K562 (cell line): ENCODE data around the gene DYRK2. TPM values are rescaled to one million over a fixed set of nuclear protein-coding genes. Genes with fewer than 3 reads are reported as not detected.

ENCODE experiments used
- ATAC-seq: fragments of 200-7000 bp; cut with Tn5 transposase; 3 replicates; pipeline ENCODE4 v1.9.1; 2020; ENCODE audit warnings: moderate library complexity
- BruUV-seq: library from RNA; stranded (reverse); fragments of 400-500 nt; replicated peaks from 2 replicates; lab custom pipeline; 2021; lab: Mats Ljungman, UMichigan
- CTCF ChIA-PET: fragments of 300-600 bp; formaldehyde crosslinking; extraction: SDS; loops from one replicate; lab custom pipeline; 2021; ENCODE audit warnings: low intra/inter-chr PET ratio; lab: Yijun Ruan, JAX
- POLR2A ChIA-PET: fragments of 300-600, 350-650 bp; sonication (Branson Sonifier 250); formaldehyde crosslinking; extraction: SDS; loops from one replicate; lab custom pipeline; 2021; ENCODE audit warnings: antibody characterized with exemption, inconsistent platforms; lab: Yijun Ruan, JAX
- DNase-seq, 4 experiments: peaks; one replicate each; pipeline versions ENCODE4 v3.0.0 to v3.0.0-alpha.2; 2011 to 2018; ENCODE audit warnings: low spot score in 3 of 4, mixed read lengths in 3 of 4; ENCODE audit errors: extremely low read depth in 1 of 4
- FAIRE-seq: peaks from 2 replicates; lab custom pipeline; 2011; peaks lifted over from hg19 to GRCh38; lab: Jason Lieb, UNC
- H2AFZ ChIP-seq: 2 replicates; pipeline ENCODE4 v1.6.0; 2011; ENCODE audit warnings: low read depth, low read length, control low read depth, inconsistent platforms
- H3K27ac ChIP-seq: fragments of 200-600 bp; 3 replicates; pipeline ENCODE4 v1.8.0; 2011; ENCODE audit warnings: low read depth, mild to moderate bottlenecking, control low read depth, inconsistent platforms, low read length, moderate library complexity, mixed read lengths; ENCODE audit errors: extremely low read depth
- H3K27me3 ChIP-seq, 2 experiments: fragments of 300-600 bp in 1 of 2; 2 replicates in 1 of 2; 3 replicates in 1 of 2; pipeline versions ENCODE4 v1.6.0 to v1.8.0; 2011; ENCODE audit warnings: inconsistent platforms in 2 of 2, low read length in 2 of 2, mild to moderate bottlenecking in 1 of 2, mixed read lengths in 1 of 2, moderate library complexity in 1 of 2; ENCODE audit not compliant: control insufficient read depth in 2 of 2, insufficient read depth in 2 of 2
- H3K36me3 ChIP-seq: fragments of 300-600 bp; 3 replicates; pipeline ENCODE4 v1.8.0; 2011; ENCODE audit warnings: mild to moderate bottlenecking, low read length, inconsistent platforms; ENCODE audit not compliant: control insufficient read depth, insufficient read depth
- H3K4me1 ChIP-seq, 2 experiments: fragments of 200-600 bp in 1 of 2; replicated peaks in 1 of 2; 2 replicates in 1 of 2; 3 replicates in 1 of 2; pipeline versions ENCODE4 v1.5.1 to v1.8.0; 2011; ENCODE audit warnings: inconsistent platforms in 2 of 2, low read length in 2 of 2, mild to moderate bottlenecking in 1 of 2, mixed read lengths in 1 of 2, moderate library complexity in 1 of 2; ENCODE audit not compliant: control insufficient read depth in 2 of 2, insufficient read depth in 2 of 2
- H3K4me2 ChIP-seq: 2 replicates; pipeline ENCODE4 v1.6.1; 2011; ENCODE audit warnings: low read length, control low read depth, inconsistent platforms, mixed read lengths; ENCODE audit not compliant: insufficient read depth
- H3K4me3 ChIP-seq: fragments of 200-600 bp; sonication (generic), shearing (Covaris generic); 2 replicates; pipeline ENCODE4 v1.5.1; 2016; ENCODE audit warnings: control low read depth, inconsistent platforms
- H3K79me2 ChIP-seq: fragments of 200-600 bp; 3 replicates; pipeline ENCODE4 v1.8.0; 2011; ENCODE audit warnings: low read length, inconsistent platforms; ENCODE audit not compliant: control insufficient read depth, insufficient read depth
- H3K9ac ChIP-seq, 2 experiments: 2 replicates each; pipeline versions ENCODE4 v1.6.0 to v1.6.1; 2011; ENCODE audit warnings: low read depth in 2 of 2, low read length in 2 of 2, control low read depth in 1 of 2, inconsistent platforms in 1 of 2, mild to moderate bottlenecking in 1 of 2, mixed read lengths in 1 of 2; ENCODE audit not compliant: insufficient read depth in 1 of 2
- H3K9me1 ChIP-seq: one replicate; pipeline ENCODE4 v1.6.0; 2011; ENCODE audit warnings: inconsistent platforms, mild to moderate bottlenecking, low read length, moderate library complexity; ENCODE audit not compliant: control insufficient read depth, insufficient read depth
- H3K9me3 ChIP-seq: replicated peaks from 2 replicates; pipeline ENCODE4 v1.5.1; 2011; ENCODE audit warnings: low read depth, low read length, inconsistent platforms; ENCODE audit not compliant: control insufficient read depth, insufficient read depth
- H4K20me1 ChIP-seq: replicated peaks from 2 replicates; pipeline ENCODE4 v1.6.1; 2011; ENCODE audit warnings: low read length, inconsistent platforms, mixed read lengths; ENCODE audit not compliant: control insufficient read depth, insufficient read depth
- ETV6 ChIP-seq, 3 experiments: fragments of 150-350 bp in 1 of 3; sonication (generic) in 1 of 3; formaldehyde crosslinking in 1 of 3; IDR thresholded peaks; 2 replicates each; pipeline versions ENCODE4 v1.6.1 to v1.8.0; 2014 to 2022; ENCODE audit warnings: borderline replicate concordance in 2 of 3, low read depth in 2 of 3, antibody characterized with exemption in 1 of 3, low read length in 1 of 3, mild to moderate bottlenecking in 1 of 3, missing genetic modification reagents in 1 of 3
- FOXA1 ChIP-seq: fragments of 450-650 bp; IDR thresholded peaks from 2 replicates; pipeline ENCODE4 v1.6.1; 2016; ENCODE audit warnings: mild to moderate bottlenecking, borderline replicate concordance
- MEF2D ChIP-seq: conservative IDR thresholded peaks from 2 replicates; pipeline ENCODE4 v1.6.1; 2016; ENCODE audit warnings: low read depth, missing genetic modification characterization, missing compliant biosample characterization
- NEUROD1 ChIP-seq: fragments of 150-350 bp; IDR thresholded peaks from 2 replicates; pipeline ENCODE4 v1.6.1; 2014; ENCODE audit warnings: borderline replicate concordance, low read length, low read depth; ENCODE audit not compliant: partially characterized antibody
- SUPT5H ChIP-seq: fragments of 450-650 bp; IDR thresholded peaks from 2 replicates; pipeline ENCODE4 v1.6.1; 2016
- ZNF24 ChIP-seq: fragments of 450-650 bp; IDR thresholded peaks from 2 replicates; pipeline ENCODE4 v1.6.1; 2016
- ZNF444 ChIP-seq: fragments of 250-450 bp; sonication (Bioruptor Pico); IDR thresholded peaks from 2 replicates; pipeline ENCODE4 v1.4.0; 2020; ENCODE audit warnings: mild to moderate bottlenecking, moderate library complexity
- ZNF830 ChIP-seq: fragments of 250-450 bp; sonication (Bioruptor Pico); IDR thresholded peaks from 2 replicates; pipeline ENCODE4 v1.5.0; 2021; ENCODE audit warnings: mild to moderate bottlenecking
- WGBS: fragments of 100-300 bp; shearing (Covaris generic); methylation state at CpG from one replicate; pipeline ENCODE4 v1.1.6; 2016; ENCODE audit warnings: low coverage, mixed read lengths; ENCODE audit not compliant: insufficient coverage; ENCODE audit errors: missing lambda C conversion rate; 5-methylcytosine and 5-hydroxymethylcytosine counted together
- in situ Hi-C: fragments of 300-500 bp; cut with MboI; formaldehyde crosslinking; loops from 4 replicates; pipeline ENCODE4 v1.15.0; 2018; ENCODE audit warnings: inconsistent platforms, mixed read lengths
- intact Hi-C: fragments of 100-400 bp; cut with micrococcal nuclease; formaldehyde crosslinking; loops from 2 replicates; pipeline ENCODE4 v1.14.2; 2022
- polyA plus RNA-seq, 8 experiments: library from polyadenylated mRNA; depleted of rRNA in 4 of 8; stranded (reverse) in 5 of 8; unstranded in 3 of 8; fragments of >200 nt; fragmentation: Nextera tagmentation in 2 of 8; fragmentation: Illumina TruSeq in 1 of 8; extraction: Ambion mirVana in 2 of 8; extraction: Trizol in 1 of 8; gene quantifications; 2 replicates each; pipeline versions ENCODE4 v1.2.1 to v1.2.3, GENCODE V29; 2011 to 2014; ENCODE audit warnings: inconsistent platforms in 1 of 8, missing spikeins in 1 of 8
- total RNA-seq, 7 experiments: library from RNA; depleted of rRNA in 6 of 7; stranded (reverse); fragments of >200 nt in 6 of 7; fragmentation: Illumina TruSeq in 2 of 7; extraction: Trizol in 2 of 7; gene quantifications; 2 replicates each; pipeline versions ENCODE4 v1.2.1 to v1.2.3, GENCODE V29; 2011 to 2021; ENCODE audit warnings: low replicate concordance in 1 of 7
- TF ChIP-seq, protein P1 (sequence below), 3 experiments: IDR thresholded peaks in 2 of 3; conservative IDR thresholded peaks in 1 of 3; 2 replicates each; pipeline ENCODE4 v1.5.1; 2011 to 2012; ENCODE audit warnings: low read length in 3 of 3, mild to moderate bottlenecking in 3 of 3, control low read depth in 2 of 3, improper control_type of control experiment in 1 of 3, inconsistent platforms in 1 of 3, low read depth in 1 of 3, mixed read lengths in 1 of 3, moderate library complexity in 1 of 3; ENCODE audit not compliant: insufficient read depth in 2 of 3
- TF ChIP-seq, protein P2 (sequence below): fragments of 200-800 bp; sonication (Bioruptor generic); IDR thresholded peaks from 2 replicates; pipeline ENCODE4 v1.6.1; 2016; ENCODE audit warnings: missing genetic modification characterization, missing compliant biosample characterization
- TF ChIP-seq, protein P3 (sequence below): fragments of 250-450 bp; sonication (Bioruptor Pico); IDR thresholded peaks from 2 replicates; pipeline ENCODE4 v1.8.0; 2022; ENCODE audit warnings: inconsistent platforms, mild to moderate bottlenecking, moderate library complexity, borderline replicate concordance
- TF ChIP-seq, protein P4 (sequence below): fragments of 200-800 bp; sonication (Bioruptor generic); IDR thresholded peaks from 2 replicates; pipeline ENCODE4 v1.6.1; 2017; ENCODE audit warnings: missing genetic modification characterization, missing compliant biosample characterization

Gene DYRK2
- total and polyA plus RNA-seq, 9 of the 15 experiments (the other 6 are each of a cell fraction or from before 2014, with no cell fraction given): 1.7 to 15.4 (median 8.4) TPM

DNA sequence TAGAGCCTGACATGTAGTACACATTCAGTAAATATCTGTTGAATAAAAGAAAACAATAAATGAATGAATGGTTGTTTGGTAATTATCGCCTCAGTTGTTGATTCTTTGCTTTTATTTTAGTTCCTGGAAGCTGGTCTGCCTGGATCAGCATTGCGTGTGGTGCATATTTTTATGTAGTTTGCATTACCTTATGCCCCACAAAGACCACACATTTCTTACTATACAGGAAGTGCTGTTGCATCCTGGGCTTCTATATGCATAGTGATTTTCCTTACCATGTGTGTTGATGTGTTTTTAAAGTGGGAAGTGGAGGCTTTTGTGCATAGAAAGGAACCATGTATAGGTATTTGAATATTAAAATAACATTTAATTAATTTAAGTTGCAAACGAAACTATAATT is 43.6 kb downstream of the DYRK2 start:
- in situ Hi-C loops: no loop called here
- TF ChIP-seq, protein P1, sequence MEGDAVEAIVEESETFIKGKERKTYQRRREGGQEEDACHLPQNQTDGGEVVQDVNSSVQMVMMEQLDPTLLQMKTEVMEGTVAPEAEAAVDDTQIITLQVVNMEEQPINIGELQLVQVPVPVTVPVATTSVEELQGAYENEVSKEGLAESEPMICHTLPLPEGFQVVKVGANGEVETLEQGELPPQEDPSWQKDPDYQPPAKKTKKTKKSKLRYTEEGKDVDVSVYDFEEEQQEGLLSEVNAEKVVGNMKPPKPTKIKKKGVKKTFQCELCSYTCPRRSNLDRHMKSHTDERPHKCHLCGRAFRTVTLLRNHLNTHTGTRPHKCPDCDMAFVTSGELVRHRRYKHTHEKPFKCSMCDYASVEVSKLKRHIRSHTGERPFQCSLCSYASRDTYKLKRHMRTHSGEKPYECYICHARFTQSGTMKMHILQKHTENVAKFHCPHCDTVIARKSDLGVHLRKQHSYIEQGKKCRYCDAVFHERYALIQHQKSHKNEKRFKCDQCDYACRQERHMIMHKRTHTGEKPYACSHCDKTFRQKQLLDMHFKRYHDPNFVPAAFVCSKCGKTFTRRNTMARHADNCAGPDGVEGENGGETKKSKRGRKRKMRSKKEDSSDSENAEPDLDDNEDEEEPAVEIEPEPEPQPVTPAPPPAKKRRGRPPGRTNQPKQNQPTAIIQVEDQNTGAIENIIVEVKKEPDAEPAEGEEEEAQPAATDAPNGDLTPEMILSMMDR (IDR thresholded peaks at IDR 0.05 in 2 of 3, conservative IDR thresholded peaks at IDR 0.05 in 1 of 3; ENCODE audit: insufficient read depth in 2 of 3, low read depth in 1 of 3, low read length in 3 of 3): no peak
- TF ChIP-seq SUPT5H: no peak
- TF ChIP-seq MEF2D: no peak
- no peak for TF ChIP-seq ZNF830 (CRISPR knock-in tag)
- TF ChIP-seq, protein P2, sequence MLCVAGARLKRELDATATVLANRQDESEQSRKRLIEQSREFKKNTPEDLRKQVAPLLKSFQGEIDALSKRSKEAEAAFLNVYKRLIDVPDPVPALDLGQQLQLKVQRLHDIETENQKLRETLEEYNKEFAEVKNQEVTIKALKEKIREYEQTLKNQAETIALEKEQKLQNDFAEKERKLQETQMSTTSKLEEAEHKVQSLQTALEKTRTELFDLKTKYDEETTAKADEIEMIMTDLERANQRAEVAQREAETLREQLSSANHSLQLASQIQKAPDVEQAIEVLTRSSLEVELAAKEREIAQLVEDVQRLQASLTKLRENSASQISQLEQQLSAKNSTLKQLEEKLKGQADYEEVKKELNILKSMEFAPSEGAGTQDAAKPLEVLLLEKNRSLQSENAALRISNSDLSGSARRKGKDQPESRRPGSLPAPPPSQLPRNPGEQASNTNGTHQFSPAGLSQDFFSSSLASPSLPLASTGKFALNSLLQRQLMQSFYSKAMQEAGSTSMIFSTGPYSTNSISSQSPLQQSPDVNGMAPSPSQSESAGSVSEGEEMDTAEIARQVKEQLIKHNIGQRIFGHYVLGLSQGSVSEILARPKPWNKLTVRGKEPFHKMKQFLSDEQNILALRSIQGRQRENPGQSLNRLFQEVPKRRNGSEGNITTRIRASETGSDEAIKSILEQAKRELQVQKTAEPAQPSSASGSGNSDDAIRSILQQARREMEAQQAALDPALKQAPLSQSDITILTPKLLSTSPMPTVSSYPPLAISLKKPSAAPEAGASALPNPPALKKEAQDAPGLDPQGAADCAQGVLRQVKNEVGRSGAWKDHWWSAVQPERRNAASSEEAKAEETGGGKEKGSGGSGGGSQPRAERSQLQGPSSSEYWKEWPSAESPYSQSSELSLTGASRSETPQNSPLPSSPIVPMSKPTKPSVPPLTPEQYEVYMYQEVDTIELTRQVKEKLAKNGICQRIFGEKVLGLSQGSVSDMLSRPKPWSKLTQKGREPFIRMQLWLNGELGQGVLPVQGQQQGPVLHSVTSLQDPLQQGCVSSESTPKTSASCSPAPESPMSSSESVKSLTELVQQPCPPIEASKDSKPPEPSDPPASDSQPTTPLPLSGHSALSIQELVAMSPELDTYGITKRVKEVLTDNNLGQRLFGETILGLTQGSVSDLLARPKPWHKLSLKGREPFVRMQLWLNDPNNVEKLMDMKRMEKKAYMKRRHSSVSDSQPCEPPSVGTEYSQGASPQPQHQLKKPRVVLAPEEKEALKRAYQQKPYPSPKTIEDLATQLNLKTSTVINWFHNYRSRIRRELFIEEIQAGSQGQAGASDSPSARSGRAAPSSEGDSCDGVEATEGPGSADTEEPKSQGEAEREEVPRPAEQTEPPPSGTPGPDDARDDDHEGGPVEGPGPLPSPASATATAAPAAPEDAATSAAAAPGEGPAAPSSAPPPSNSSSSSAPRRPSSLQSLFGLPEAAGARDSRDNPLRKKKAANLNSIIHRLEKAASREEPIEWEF (CRISPR knock-in tag): no peak
- TF ChIP-seq ZNF24: no peak
- TF ChIP-seq ZNF444 (CRISPR knock-in tag): no peak
- TF ChIP-seq, protein P3, sequence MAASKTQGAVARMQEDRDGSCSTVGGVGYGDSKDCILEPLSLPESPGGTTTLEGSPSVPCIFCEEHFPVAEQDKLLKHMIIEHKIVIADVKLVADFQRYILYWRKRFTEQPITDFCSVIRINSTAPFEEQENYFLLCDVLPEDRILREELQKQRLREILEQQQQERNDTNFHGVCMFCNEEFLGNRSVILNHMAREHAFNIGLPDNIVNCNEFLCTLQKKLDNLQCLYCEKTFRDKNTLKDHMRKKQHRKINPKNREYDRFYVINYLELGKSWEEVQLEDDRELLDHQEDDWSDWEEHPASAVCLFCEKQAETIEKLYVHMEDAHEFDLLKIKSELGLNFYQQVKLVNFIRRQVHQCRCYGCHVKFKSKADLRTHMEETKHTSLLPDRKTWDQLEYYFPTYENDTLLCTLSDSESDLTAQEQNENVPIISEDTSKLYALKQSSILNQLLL (CRISPR knock-in tag): no peak
- TF ChIP-seq, protein P4, sequence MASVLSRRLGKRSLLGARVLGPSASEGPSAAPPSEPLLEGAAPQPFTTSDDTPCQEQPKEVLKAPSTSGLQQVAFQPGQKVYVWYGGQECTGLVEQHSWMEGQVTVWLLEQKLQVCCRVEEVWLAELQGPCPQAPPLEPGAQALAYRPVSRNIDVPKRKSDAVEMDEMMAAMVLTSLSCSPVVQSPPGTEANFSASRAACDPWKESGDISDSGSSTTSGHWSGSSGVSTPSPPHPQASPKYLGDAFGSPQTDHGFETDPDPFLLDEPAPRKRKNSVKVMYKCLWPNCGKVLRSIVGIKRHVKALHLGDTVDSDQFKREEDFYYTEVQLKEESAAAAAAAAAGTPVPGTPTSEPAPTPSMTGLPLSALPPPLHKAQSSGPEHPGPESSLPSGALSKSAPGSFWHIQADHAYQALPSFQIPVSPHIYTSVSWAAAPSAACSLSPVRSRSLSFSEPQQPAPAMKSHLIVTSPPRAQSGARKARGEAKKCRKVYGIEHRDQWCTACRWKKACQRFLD (CRISPR knock-in tag): no peak
- no peak for TF ChIP-seq ETV6 (IDR thresholded peaks at IDR 0.05; ENCODE audit: borderline replicate concordance in 1 of 2, low read depth in 2 of 2, low read length in 1 of 2)
- TF ChIP-seq ETV6 (CRISPR knock-in tag; IDR thresholded peaks at IDR 0.05; ENCODE audit: borderline replicate concordance): no peak
- TF ChIP-seq FOXA1: no peak
- no peak for TF ChIP-seq NEUROD1

More for the DNA sequence above, 43.6 kb downstream of the DYRK2 start:
- no peak overlapping the region for H3K9ac ChIP-seq
- H3K79me2 ChIP-seq: no peaks in the 10 kb centered on the region
- H3K9me1 ChIP-seq: no peaks in the 10 kb centered on the region
- H2AFZ ChIP-seq: no peak overlapping the region
- intact Hi-C loops: no loop called here
- FAIRE-seq (no peak), DNase-seq (no peak), ATAC-seq (no peak)
- H4K20me1 ChIP-seq: no peaks in the 10 kb centered on the region
- H3K4me3 ChIP-seq: no peak overlapping the region
- no peak overlapping the region for H3K27ac ChIP-seq
- ChIA-PET POLR2A (no interaction called here), CTCF (no interaction called here)
- H3K27me3 ChIP-seq: no peaks in the 10 kb centered on the region
- no peak overlapping the region for H3K4me2 ChIP-seq
- BruUV-seq: no TSS peak
- no peaks in the 10 kb centered on the region for H3K4me1 ChIP-seq
- no peaks in the 10 kb centered on the region for H3K9me3 ChIP-seq
- WGBS: 0% methylated on average over 3 of the region's 3 CpGs
- no peaks in the 10 kb centered on the region for H3K36me3 ChIP-seq
